IPS-18c (cell line): ENCODE measurements around the gene NRTN.
"Not testable (repeated sequence)": the region's sequence is repeated elsewhere in the genome, so short reads cannot be mapped to it uniquely, and the experiment has no call there.

Source experiments
- H3K4me3 ChIP-seq: 2 replicates; pipeline ENCODE4 v1.7.0; 2013; ENCODE audit warnings: low read depth, mild to moderate bottlenecking, low read length, moderate library complexity; ENCODE audit not compliant: insufficient read depth
- H3K9me3 ChIP-seq: one replicate; pipeline ENCODE4 v1.6.1; 2013; ENCODE audit warnings: mild to moderate bottlenecking, low read length, moderate library complexity; ENCODE audit not compliant: control insufficient read depth, insufficient read depth

Gene NRTN

GRCh38 chr19:5804516-5805461, at the start of gene NRTN:
Gene NRTN (plus strand): TSS chr19:5805067. CDS start chr19:5824166, 19,099 bp downstream.
- Histone ChIP-seq H3K9me3 (no peaks in the 10 kb centered on the region), H3K4me3 (peak within 1 kb of the TSS; percentile 49)

GRCh38 chr19:5762608-5763217, 42.2 kb upstream of the NRTN start:
- peaks cover 3% of the 10 kb centered on the region for H3K9me3 ChIP-seq
- no peak overlapping the region for H3K4me3 ChIP-seq

GRCh38 chr19:5765220-5765619, 39.6 kb upstream of the NRTN start:
- no peak overlapping the region for H3K4me3 ChIP-seq
- peaks cover 3% of the 10 kb centered on the region for H3K9me3 ChIP-seq

DNA sequence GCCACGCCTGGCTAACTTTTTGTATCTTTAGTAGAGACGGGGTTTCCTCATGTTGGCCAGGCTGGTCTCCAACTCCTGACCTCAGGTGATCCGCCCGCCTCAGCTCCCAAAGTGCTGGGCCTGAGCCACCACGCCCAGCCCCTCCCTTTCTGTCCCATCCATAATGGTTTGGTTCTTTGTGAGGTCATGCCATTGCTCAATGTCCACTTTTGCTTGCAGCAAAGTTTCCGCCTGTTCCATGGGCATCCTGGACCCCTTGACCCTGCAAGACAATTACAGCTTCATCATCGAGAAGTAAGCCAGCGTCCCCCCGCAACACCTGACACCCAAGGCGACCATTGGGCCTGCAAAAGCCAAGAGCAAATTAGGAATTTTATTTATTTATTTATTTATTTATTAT, 36.9 kb upstream of the NRTN start:
- peaks cover 3% of the 10 kb centered on the region for H3K9me3 ChIP-seq

DNA sequence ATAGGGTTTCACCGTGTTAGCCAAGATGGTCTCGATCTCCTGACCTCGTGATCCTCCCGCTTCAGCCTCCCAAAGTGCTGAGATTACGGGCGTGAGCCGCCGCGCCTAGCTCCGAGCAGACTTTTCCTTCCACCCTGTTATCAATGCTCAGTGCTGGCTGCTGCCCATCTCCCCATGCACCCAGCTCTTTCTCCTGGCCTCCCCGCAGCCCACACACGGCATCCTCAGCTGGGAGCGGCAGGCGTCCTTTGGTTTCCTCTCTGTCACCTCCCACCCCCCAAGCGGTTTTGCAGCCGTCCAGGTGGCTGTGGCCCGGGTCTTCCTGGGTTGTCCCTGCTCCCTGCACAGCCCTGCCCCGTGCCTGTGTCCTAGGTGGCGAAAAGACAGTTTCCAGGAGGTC, 32.5 kb upstream of the NRTN start:
- H3K4me3 ChIP-seq = no peak overlapping the region
- no peaks in the 10 kb centered on the region for H3K9me3 ChIP-seq

More for the DNA sequence above, 36.9 kb upstream of the NRTN start:
- no peak overlapping the region for H3K4me3 ChIP-seq

DNA sequence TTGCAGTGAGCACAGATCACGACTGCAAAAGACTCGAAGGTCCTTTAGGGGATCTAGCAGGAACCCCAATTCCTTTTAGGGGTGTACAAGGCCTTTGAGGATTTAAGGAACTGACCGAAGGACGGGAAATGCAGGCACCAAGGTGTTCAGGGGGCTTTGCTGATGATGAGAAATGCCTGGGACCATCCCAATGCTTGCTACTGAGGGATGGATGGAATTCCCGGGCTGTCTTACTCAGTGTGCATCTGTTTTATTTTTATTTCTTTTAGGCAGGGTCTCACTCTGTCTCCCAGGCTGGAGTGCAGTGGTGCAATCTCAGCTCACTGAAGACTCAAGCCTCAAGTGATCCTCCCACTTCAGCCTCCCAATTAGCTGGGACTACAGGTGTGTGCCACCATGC, 31.6 kb upstream of the NRTN start:
- no peak overlapping the region for H3K4me3 ChIP-seq
- no peaks in the 10 kb centered on the region for H3K9me3 ChIP-seq

DNA sequence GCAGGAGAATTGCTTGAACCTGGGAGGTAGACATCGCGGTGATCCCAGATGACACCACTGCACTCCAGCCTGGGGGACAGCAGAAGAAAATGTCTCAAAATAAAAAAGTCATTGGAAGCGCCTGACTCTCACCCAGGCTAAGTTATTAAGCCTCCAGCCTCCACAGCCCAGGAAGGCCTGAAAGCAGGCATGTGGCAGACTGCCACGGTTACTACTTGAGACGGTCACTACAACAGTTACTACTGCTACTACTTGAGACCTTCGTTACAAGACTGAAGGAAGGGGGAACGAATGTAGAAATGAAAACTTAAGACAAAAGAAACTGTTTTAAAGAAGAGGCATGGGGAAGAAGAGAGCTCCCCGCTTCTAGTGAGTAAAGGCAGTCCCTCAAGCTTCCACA, 29.9 kb upstream of the NRTN start:
- Histone ChIP-seq H3K4me3 (no peak overlapping the region), H3K9me3 (no peaks in the 10 kb centered on the region)

GRCh38 chr19:5775668-5776309, 29.1 kb upstream of the NRTN start:
- no peak overlapping the region for H3K4me3 ChIP-seq
- peaks cover 2% of the 10 kb centered on the region for H3K9me3 ChIP-seq

- peaks cover 2% of the 10 kb centered on the region for H3K9me3 ChIP-seq
- no peak overlapping the region for H3K4me3 ChIP-seq
Measured at GRCh38 chr19:5778402-5778801, 26.5 kb upstream of the NRTN start.

GRCh38 chr19:5780916-5781315, 24.0 kb upstream of the NRTN start:
- H3K4me3 ChIP-seq, H3K9me3 ChIP-seq: not testable (repeated sequence)

DNA sequence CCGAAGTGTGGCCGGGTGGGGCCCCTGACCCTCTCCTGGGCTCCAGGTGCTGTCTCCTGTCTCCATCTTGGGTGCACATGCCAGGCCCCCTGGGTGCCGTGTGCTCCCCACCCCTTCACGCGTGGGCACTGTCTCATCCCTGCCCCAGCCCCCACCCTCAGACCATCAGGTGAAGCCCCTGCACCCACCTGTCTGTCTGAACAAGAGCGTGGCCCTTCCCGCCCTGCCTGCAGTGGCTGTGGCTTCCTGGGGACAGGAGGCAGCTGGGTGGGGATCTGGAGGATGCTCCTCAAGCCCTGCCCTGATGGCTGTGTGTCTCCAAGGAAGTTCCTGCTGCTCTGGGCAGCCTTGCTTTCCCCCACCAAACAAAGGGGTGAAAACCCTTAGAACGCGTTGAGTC, 22.5 kb upstream of the NRTN start:
- Histone ChIP-seq H3K9me3 (peaks cover 2% of the 10 kb centered on the region), H3K4me3 (no peak overlapping the region)

GRCh38 chr19:5782945-5783919, 21.6 kb upstream of the NRTN start:
- Histone ChIP-seq H3K4me3 (no peak overlapping the region), H3K9me3 (peaks cover 2% of the 10 kb centered on the region)

DNA sequence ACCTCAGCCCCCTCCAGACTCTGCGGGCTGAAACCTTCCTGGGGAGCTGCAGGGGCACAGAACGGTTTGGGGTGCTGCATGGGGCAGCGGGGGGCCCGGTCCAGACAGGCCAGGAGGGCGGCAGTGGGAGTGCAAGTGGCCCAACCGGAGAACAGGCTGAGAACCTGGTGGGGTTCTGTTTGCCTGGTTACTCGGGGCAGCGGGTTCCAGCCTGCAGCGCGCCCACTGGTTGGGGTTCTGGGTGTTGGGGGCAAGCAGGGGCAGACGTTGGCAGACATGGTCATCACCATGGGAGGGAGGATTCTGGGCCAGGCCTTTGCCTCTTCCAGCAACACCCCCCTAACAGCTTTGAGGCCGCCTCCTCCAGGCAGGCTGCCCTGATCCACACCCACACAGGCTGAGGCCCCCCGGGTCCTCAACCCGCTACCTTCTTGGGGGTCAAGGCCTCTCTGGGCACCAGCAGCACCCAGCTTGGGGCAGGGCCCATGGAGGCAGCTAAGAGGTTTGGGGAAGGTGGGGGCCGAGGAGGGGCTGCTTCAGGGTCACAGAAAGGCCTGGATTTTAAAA, 20.2 kb upstream of the NRTN start, which contains the start of gene PRR22:
TSS of gene PRR22 (minus strand) at position 166 of the 567 bp plus-strand sequence. CDS start at position 80, 86 bp downstream.
- no peak within 1 kb of the TSS; the same call in 1 of the 2 replicates for H3K4me3 ChIP-seq
- peaks cover 2% of the 10 kb centered on the region for H3K9me3 ChIP-seq

DNA sequence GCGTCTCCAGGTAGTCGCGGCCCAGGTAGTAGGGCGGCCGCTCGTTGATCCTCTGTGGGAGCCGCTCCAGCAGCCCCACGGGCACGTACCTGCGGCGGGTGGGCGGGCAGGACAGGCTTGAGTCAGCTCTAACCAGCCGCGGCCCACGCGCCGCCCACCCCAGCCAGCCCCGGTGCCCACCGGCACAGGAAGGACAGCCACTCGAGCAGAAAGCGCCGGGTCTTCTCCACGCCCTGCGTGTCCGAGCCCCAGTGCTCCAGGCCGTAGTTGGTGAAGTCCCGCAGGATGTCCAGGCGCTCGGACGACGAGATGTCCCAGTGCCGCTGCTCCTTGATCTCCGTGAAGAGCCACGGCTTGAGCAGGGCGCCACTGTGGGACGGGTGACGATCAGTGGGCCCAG, 19.4 kb upstream of the NRTN start:
- Histone ChIP-seq H3K9me3 (no peaks in the 10 kb centered on the region), H3K4me3 (no peak overlapping the region; the same call in 1 of the 2 replicates)

- Histone ChIP-seq H3K9me3 (no peaks in the 10 kb centered on the region), H3K4me3 (no peak overlapping the region)
Measured at GRCh38 chr19:5786593-5787408, 18.1 kb upstream of the NRTN start.
